ENCODE results near the gene FAM186B.
"Not testable (repeated sequence)": the region's sequence is repeated elsewhere in the genome, so short reads cannot be mapped to it uniquely, and the experiment has no call there.

FAM186B gene

GRCh38 chr12:49619286-49619685 is 13.8 kb upstream of the FAM186B start:
- Histone ChIP-seq H3K4me3 (ENCODE audit: low read depth, low read length) (no peak overlapping the region), H3K27ac (no peak overlapping the region), H3K27me3 (ENCODE audit: insufficient read depth, low read depth, severe bottlenecking) (no peaks in the 10 kb centered on the region), H3K36me3 (no peaks in the 10 kb centered on the region), H3K9me3 (ENCODE audit: severe bottlenecking) (no peaks in the 10 kb centered on the region)
- no peak for TF ChIP-seq CTCF (IDR thresholded peaks at IDR 0.05; ENCODE audit: low read depth, low read length)
- no peak for DNase-seq

- TF ChIP-seq CTCF (IDR thresholded peaks at IDR 0.05; ENCODE audit: low read depth, low read length): no peak
- H3K4me3 ChIP-seq (ENCODE audit: low read depth, low read length): no peak overlapping the region
- no peak overlapping the region for H3K27ac ChIP-seq
- no peaks in the 10 kb centered on the region for H3K27me3 ChIP-seq (ENCODE audit: insufficient read depth, low read depth, severe bottlenecking)
- DNase-seq: no peak
- H3K9me3 ChIP-seq (ENCODE audit: severe bottlenecking): no peaks in the 10 kb centered on the region
- H3K36me3 ChIP-seq: no peaks in the 10 kb centered on the region
These were observed 13.1 kb upstream of the FAM186B start for GRCh38 chr12:49618576-49618975.

- TF ChIP-seq CTCF (IDR thresholded peaks at IDR 0.05; ENCODE audit: low read depth, low read length): no peak
- Histone ChIP-seq H3K27ac (no peak overlapping the region), H3K4me3 (ENCODE audit: low read depth, low read length) (no peak overlapping the region), H3K27me3 (ENCODE audit: insufficient read depth, low read depth, severe bottlenecking) (no peaks in the 10 kb centered on the region), H3K9me3 (ENCODE audit: severe bottlenecking) (no peaks in the 10 kb centered on the region), H3K36me3 (no peaks in the 10 kb centered on the region)
- no peak for DNase-seq
These were observed 11.2 kb upstream of the FAM186B start for GRCh38 chr12:49616533-49617219.

- no peaks in the 10 kb centered on the region for H3K27me3 ChIP-seq (ENCODE audit: insufficient read depth, low read depth, severe bottlenecking)
- no peak for DNase-seq
- peaks cover 4% of the 10 kb centered on the region for H3K9me3 ChIP-seq (ENCODE audit: severe bottlenecking)
- no peak overlapping the region for H3K4me3 ChIP-seq (ENCODE audit: low read depth, low read length)
- no peak overlapping the region for H3K27ac ChIP-seq
- TF ChIP-seq CTCF (IDR thresholded peaks at IDR 0.05; ENCODE audit: low read depth, low read length): no peak
- H3K36me3 ChIP-seq: no peaks in the 10 kb centered on the region
These were observed 10.3 kb upstream of the FAM186B start for GRCh38 chr12:49615725-49616124.

- TF ChIP-seq CTCF (IDR thresholded peaks at IDR 0.05; ENCODE audit: low read depth, low read length): no peak
- Histone ChIP-seq H3K27me3 (ENCODE audit: insufficient read depth, low read depth, severe bottlenecking) (no peaks in the 10 kb centered on the region), H3K4me3 (ENCODE audit: low read depth, low read length) (no peak overlapping the region), H3K36me3 (no peaks in the 10 kb centered on the region), H3K9me3 (ENCODE audit: severe bottlenecking) (peaks cover 4% of the 10 kb centered on the region), H3K27ac (no peak overlapping the region)
- DNase-seq: no peak
These were observed 6.8 kb upstream of the FAM186B start for GRCh38 chr12:49612210-49612609.

GRCh38 chr12:49610785-49611184 is 5.3 kb upstream of the FAM186B start:
- DNase-seq; H3K27ac ChIP-seq; H3K36me3 ChIP-seq; H3K4me3 ChIP-seq (ENCODE audit: low read depth, low read length); H3K9me3 ChIP-seq (ENCODE audit: severe bottlenecking); H3K27me3 ChIP-seq (ENCODE audit: insufficient read depth, low read depth, severe bottlenecking): not testable (repeated sequence)

Measured in WERI-Rb-1 (cell line).